DOHH2 (cell line): ENCODE data around the gene TLCD2.

Experiments used
- EZH2phosphoT487 ChIP-seq: fragments of 200-600 bp; sonication (generic); IDR thresholded peaks from 2 replicates; pipeline ENCODE4 v1.6.1; 2017; ENCODE audit warnings: borderline replicate concordance, mild to moderate bottlenecking, antibody characterized with exemption, low read length, moderate library complexity, mixed read lengths
- TF ChIP-seq, protein P1 (sequence below): fragments of 200-600 bp; sonication (generic); IDR thresholded peaks from one replicate; pipeline ENCODE4 v1.5.1; 2014; ENCODE audit warnings: antibody characterized with exemption, mild to moderate bottlenecking, low read depth, low read length; ENCODE audit not compliant: poor library complexity, severe bottlenecking

DNA sequence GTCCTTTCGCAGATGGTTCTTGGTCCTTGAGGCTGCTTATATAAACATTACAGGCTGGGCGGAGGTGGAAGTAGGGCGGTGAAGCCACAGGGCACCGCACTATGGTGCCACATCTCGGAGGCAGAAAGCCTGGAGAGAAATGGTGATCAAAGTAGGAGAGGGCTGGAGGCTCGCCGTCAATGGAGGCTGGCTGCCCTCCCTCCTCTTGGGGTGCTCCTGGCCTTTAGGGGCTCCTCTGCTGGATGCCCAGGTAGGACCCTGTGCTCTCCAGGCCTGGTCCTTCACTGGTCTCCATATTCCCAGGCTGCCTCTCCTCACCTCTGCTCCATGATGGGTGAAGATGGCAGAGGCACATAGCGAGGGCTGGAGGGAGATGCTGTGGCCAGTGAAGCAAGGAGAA is 2.1 kb upstream of the TLCD2 start:
- TF ChIP-seq, protein P1, sequence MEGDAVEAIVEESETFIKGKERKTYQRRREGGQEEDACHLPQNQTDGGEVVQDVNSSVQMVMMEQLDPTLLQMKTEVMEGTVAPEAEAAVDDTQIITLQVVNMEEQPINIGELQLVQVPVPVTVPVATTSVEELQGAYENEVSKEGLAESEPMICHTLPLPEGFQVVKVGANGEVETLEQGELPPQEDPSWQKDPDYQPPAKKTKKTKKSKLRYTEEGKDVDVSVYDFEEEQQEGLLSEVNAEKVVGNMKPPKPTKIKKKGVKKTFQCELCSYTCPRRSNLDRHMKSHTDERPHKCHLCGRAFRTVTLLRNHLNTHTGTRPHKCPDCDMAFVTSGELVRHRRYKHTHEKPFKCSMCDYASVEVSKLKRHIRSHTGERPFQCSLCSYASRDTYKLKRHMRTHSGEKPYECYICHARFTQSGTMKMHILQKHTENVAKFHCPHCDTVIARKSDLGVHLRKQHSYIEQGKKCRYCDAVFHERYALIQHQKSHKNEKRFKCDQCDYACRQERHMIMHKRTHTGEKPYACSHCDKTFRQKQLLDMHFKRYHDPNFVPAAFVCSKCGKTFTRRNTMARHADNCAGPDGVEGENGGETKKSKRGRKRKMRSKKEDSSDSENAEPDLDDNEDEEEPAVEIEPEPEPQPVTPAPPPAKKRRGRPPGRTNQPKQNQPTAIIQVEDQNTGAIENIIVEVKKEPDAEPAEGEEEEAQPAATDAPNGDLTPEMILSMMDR: no peak
- TF ChIP-seq EZH2phosphoT487: no peak
